Measurements from ENCODE around the gene GNAO1. TPM values are rescaled to one million over a fixed set of nuclear protein-coding genes. Genes with fewer than 3 reads are reported as not detected.
A peak's percentile ranks its signal among the peaks of the same experiment; 100 is the strongest.

The GNAO1 gene
- polyA plus RNA-seq, 1 experiment, result 10.8 TPM

- Histone ChIP-seq H3K36me3 (ENCODE audit: control insufficient read depth, insufficient read depth, low read length) (no peaks in the 10 kb centered on the region), H3K4me3 (ENCODE audit: low read depth, low read length) (no peak overlapping the region), H3K27me3 (ENCODE audit: control insufficient read depth, insufficient read depth, low read length) (no peaks in the 10 kb centered on the region; the same call in 1 of the 2 replicates)
- TF ChIP-seq CTCF (IDR thresholded peaks at IDR 0.05; ENCODE audit: insufficient read depth, low read depth, low read length), result no peak
- ChIA-PET CTCF (interaction anchor here (0.9 kb wide), 1 partner anchor 18 kb away, joined by 3 read pairs; no protein-coding TSS in a partner anchor), POLR2A (no interaction called here)
- no peak for DNase-seq (ENCODE audit: low read depth)
Measured at GRCh38 chr16:56298948-56299596, 107.8 kb downstream of the GNAO1 start.

DNA sequence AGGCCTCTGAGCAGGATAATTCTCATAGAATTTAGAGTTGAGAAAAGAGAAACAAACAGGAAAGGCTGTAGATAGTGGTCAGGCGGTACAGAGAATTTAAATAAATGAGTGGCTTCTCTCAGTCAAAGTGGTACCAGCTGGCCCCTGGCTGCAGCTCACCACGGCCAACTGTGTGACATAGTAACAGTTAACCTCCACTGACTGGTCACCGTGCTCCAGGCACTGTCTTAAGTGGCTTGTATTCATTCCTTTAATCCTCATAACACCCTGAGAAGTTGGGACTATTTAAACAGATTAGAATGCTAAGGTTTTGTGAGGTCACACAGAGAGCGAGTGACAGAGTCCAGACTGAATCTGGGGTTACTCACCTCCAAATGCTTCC is 108.9 kb downstream of the GNAO1 start:
- DNase-seq (ENCODE audit: low read depth), result no peak
- CTCF ChIA-PET, result interaction anchor here (0.9 to 2.6 kb wide), 4 partner anchors 9 to 357 kb away, joined by 3 to 15 read pairs (median 4); no protein-coding TSS in a partner anchor
- POLR2A ChIA-PET, result no interaction called here

GRCh38 chr16:56300891-56301850 is 109.9 kb downstream of the GNAO1 start:
- TF ChIP-seq CTCF (IDR thresholded peaks at IDR 0.05; ENCODE audit: insufficient read depth, low read depth, low read length), result no peak
- CTCF ChIA-PET, result interaction anchor here (1.4 to 2.6 kb wide), 3 partner anchors 8 to 358 kb away, joined by 4 to 15 read pairs (median 5); no protein-coding TSS in a partner anchor
- POLR2A ChIA-PET, result no interaction called here
- DNase-seq (ENCODE audit: low read depth), result peak; percentile 37
- no peaks in the 10 kb centered on the region; the same call in 1 of the 2 replicates for H3K27me3 ChIP-seq (ENCODE audit: control insufficient read depth, insufficient read depth, low read length)
- H3K36me3 ChIP-seq (ENCODE audit: control insufficient read depth, insufficient read depth, low read length), result no peaks in the 10 kb centered on the region
- no peak overlapping the region for H3K4me3 ChIP-seq (ENCODE audit: low read depth, low read length)

More for the DNA sequence above, 108.9 kb downstream of the GNAO1 start:
- Histone ChIP-seq H3K4me3 (ENCODE audit: low read depth, low read length) (no peak overlapping the region), H3K36me3 (ENCODE audit: control insufficient read depth, insufficient read depth, low read length) (no peaks in the 10 kb centered on the region), H3K27me3 (ENCODE audit: control insufficient read depth, insufficient read depth, low read length) (no peaks in the 10 kb centered on the region; the same call in 1 of the 2 replicates)
- no peak for TF ChIP-seq CTCF (IDR thresholded peaks at IDR 0.05; ENCODE audit: insufficient read depth, low read depth, low read length)

DNA sequence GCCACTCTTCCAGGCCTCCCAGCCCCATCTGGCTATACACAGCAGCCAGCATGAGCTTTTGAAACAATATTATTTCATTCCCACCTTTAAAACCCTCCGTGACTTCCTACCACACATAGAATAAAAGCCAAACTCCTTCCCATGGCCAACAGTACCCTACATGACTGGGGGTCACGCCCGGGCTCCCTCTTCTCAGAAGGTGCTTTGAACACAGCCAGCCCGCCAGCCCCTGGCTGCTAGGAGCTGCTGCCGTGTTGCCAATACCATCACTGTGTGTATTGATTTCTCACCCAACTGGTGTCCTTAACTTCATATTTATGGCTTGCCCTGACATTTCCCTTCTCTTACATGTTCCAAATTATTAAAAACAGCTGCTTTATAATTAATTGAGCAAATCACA is 111.2 kb downstream of the GNAO1 start:
- Histone ChIP-seq H3K4me3 (ENCODE audit: low read depth, low read length) (no peak overlapping the region), H3K36me3 (ENCODE audit: control insufficient read depth, insufficient read depth, low read length) (no peaks in the 10 kb centered on the region), H3K27me3 (ENCODE audit: control insufficient read depth, insufficient read depth, low read length) (no peaks in the 10 kb centered on the region)
- no peak for DNase-seq (ENCODE audit: low read depth)
- TF ChIP-seq CTCF (IDR thresholded peaks at IDR 0.05; ENCODE audit: insufficient read depth, low read depth, low read length), result no peak
- ChIA-PET CTCF (interaction anchor here (0.7 to 1.4 kb wide), 3 partner anchors 14 to 672 kb away, joined by 3 to 6 read pairs (median 3); no protein-coding TSS in a partner anchor), POLR2A (no interaction called here)

Measured in BJ (cell line).